DMS53 treated with DMSO at 0.1 percent for 48 hours (cell line): Measurements from ENCODE around the gene TCEAL4.
"Not testable (repeated sequence)": the region's sequence is repeated elsewhere in the genome, so short reads cannot be mapped to it uniquely, and the experiment has no call there.

Source experiments
- DNase-seq: peaks from one replicate; lab custom pipeline; 2025; ENCODE audit not compliant: unreplicated experiment; lab: John Stamatoyannopoulos, UW

TCEAL4 gene

GRCh38 chrX:103586659-103587058 lies 1.3 kb downstream of the TCEAL4 start:
- DNase-seq = no peak

- DNase-seq = not testable (repeated sequence)
Measured at GRCh38 chrX:103592295-103592694, 7.0 kb downstream of the TCEAL4 start.

DNA sequence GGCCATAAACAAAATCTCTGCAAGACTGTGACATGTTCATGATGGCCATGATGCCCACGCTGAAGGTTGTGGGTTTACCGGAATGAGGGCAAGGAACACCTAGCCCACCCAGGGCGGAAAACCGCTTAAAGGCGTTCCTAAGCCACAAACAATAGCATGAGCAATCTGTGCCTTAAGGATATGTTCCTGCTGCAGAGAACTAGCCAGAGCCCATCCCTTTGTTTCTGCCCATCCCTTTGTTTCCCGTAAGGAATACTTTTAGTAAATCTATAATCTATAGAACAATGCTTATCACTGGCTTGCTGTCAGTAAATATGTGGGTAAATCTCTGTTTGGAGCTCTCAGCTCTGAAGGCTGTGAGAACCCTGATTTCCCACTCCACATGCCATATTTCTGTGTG lies 9.9 kb downstream of the TCEAL4 start:
- DNase-seq = not testable (repeated sequence)

DNA sequence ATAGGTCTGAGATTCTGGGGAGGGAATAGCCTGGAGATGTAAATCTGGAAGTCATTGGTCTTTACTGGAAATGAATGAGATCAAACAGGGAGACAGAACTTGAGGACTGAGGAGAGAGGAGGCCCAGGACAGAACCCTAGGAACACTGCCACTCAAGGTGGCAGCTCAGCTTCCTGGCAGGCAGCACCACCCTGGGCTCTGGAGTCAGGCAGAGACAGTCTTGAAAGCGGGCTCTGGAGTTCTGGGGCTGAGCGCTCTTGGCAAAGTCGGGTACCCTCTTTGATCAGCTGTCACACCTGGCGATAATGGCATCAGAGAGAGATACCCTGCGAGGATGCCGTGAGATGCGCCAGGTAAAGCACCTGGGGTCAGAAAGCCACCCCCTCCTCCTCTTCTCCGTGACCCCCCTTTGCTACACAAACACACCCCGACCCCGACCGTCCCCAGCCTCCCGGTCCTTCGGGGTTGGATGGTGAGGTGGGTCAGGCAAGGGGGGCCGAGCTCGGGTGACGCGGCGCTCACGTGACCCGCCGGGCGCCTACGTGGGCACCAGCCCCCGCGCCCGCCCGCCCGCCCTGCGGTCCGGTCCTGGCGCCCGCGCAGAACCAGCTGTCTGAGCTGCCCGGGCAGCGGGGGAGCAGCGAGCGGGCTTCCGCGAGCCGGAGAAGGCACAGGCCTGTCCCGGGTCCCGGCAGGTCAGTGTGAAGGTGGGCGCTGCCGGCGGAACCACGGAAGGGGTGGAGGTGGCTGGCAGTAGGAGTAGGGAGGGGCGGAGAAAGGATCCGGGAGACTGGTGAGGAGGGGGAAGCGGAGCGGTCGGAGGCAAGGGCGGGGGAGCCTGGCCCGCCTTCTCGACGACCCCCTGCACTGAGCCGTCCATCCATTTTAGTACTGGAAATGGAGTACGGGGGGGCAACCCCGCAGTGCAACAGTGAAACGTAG lies 22.3 kb downstream of the TCEAL4 start, which contains the start of gene TCEAL3:
TCEAL3 (plus strand) TSS at position 600 of the 942 bp plus-strand sequence. CDS start 1,102 bp downstream, outside the sequence.
- peak; percentile 19 for DNase-seq

DNA sequence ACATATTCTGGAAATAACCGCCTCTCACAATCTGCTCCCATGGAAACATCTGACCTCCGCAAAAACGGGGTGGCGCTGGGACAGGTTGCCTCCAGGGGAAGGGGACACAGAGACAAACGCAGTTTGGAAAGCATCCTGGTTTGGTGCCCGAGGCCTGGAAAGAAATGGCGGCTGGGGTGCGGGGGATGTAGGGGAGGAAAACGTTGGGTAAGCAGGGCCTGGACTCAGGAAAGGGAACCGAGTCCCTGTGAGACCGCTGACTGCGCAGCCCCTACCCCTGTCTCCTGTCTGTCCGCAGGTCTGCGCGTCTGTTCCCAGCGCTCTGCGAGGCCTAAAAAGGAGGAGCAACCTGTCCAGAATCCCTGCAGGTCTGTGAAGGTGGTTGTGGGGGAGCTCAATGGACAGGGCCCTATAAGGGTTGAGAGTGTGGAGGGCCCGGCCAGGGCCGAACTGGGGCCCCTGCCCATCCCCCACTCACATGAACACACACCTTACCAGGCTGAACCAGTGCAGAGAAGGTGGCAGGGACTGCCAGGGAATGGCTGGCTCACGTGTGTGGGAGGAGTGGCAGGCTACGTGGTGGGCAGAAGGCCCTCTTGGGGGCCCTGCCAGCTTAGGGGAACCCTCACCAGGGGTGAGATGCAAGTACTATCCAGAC lies 23.1 kb downstream of the TCEAL4 start:
- no peak for DNase-seq

GRCh38 chrX:103610282-103610681 lies 25.0 kb downstream of the TCEAL4 start:
- DNase-seq = no peak

GRCh38 chrX:103613362-103613890 lies 28.1 kb downstream of the TCEAL4 start:
- DNase-seq = no peak

GRCh38 chrX:103614999-103615398 lies 29.7 kb downstream of the TCEAL4 start:
- no peak for DNase-seq

GRCh38 chrX:103615781-103616371 lies 30.6 kb downstream of the TCEAL4 start:
- no peak for DNase-seq

- no peak for DNase-seq
Measured at GRCh38 chrX:103616676-103617186, 31.4 kb downstream of the TCEAL4 start.

DNA sequence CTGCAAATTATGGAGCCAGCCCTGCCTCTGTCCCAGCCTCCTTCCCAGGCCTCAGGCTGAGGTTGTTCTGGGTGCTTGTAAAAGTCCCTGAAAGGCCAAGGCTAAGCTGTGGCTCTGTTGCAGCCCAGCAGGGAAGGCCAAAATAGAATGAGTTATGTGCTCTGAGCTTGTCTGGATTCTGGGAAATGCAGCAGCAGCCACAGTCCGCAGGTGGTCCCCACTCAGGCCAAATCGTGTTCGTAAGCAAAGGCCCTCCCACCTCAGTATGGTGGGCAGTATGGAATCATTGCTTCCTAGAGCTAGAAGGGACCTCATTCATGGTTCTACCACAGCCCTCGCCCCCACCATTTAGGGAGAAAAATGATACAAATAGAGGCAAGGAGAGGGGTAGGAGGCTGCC lies 38.8 kb downstream of the TCEAL4 start:
- no peak for DNase-seq

DNA sequence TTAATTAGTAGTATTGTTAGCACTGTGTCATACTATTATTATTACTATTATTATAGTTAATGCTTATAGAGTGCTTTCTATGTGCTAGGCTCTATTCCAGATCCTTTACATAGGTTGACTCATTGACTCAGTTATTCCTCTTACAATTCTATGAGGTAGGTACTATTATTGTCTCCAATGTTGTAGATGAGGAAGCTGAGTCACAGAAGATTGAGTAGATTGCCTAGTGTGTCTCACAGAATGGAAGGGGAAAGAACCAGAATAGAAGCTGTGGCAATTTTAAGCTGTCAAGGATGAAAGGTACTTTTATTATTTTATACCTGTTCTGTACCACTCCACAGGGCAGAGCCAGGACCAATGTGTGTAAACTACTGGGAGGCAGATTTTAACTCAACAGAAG lies 41.5 kb downstream of the TCEAL4 start:
- no peak for DNase-seq

DNA sequence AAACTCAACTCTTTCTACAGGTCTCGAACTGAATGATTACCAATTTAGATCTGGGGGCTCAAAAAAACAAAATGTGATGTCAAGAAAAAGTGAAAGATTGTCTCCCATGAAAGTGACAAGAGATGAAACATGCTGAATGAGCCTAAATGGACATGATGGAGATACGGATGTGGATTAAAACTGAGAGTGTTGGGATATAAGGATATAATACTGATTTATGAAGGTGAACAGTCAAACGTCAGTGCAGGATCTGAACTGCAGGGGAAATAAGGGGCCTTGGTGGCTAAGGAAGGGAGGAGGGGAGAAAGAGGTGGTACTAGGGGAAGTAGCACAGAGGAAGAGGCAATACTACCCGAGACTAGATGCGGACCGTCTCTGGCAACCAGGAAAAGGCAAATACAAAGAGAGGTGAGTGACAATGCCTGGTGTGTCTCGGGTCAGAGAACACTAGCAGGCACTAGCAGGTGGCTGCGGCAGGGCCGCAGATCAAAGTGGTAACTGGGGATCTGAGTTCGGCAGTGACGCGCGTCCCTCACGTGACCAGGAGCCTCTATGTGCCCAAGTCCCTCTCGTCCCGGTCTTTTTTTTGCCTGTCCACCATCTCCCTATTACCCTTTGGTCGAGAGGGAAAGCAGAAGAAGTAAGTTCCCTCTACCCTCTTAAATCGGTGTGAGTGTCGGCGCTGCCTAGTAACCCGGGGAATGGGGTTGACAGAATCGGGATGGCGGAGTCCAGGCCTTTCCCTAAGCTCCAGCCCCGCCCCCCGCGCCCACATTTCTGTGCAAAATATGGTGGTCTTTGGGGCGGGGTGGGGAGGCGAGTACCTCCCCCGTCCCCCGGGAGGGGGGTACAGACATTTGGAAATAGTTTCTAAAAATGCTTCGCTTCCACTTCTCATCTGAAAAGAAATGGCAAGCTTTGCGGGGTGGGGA lies 43.3 kb downstream of the TCEAL4 start, which contains the start of gene TCEAL1:
TCEAL1 (plus strand) TSS at position 590 of the 932 bp plus-strand sequence. CDS start 942 bp downstream, outside the sequence.
- peak; percentile 71 for DNase-seq

DNA sequence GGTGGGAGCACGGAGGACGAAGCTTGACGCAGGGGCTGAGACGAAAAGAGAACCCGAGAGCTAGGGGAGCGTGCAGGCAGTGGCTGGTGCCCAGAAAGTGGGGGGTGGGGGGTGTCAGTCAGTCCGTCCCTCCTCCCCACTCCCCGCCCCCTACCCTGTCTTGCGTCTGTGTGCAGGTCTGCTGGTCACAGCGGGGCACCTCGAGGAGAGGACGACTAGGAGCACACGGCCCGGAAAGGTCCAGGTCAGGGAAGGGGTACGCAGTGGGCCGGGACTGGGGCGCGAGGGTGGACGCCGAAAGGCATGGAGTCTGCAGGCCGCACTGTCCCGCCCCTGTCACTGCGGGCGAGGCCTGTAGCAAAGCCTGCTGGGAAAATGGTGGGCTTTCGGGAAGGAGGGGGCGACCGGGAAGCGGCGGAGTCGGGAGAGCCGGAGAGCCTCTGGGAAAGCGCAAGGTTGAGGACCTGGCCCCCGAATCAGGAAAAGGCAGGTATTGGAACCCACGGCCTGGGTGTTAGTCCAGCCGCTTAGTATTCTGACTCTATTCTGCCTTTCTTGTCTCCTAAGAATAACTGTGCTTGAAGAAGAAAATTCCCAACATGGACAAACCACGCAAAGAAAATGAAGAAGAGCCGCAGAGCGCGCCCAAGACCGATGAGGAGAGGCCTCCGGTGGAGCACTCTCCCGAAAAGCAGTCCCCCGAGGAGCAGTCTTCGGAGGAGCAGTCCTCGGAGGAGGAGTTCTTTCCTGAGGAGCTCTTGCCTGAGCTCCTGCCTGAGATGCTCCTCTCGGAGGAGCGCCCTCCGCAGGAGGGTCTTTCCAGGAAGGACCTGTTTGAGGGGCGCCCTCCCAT lies 44.2 kb downstream of the TCEAL4 start:
- DNase-seq = peak; percentile 17

- DNase-seq = no peak
Measured at GRCh38 chrX:103630171-103630511, 44.8 kb downstream of the TCEAL4 start.

DNA sequence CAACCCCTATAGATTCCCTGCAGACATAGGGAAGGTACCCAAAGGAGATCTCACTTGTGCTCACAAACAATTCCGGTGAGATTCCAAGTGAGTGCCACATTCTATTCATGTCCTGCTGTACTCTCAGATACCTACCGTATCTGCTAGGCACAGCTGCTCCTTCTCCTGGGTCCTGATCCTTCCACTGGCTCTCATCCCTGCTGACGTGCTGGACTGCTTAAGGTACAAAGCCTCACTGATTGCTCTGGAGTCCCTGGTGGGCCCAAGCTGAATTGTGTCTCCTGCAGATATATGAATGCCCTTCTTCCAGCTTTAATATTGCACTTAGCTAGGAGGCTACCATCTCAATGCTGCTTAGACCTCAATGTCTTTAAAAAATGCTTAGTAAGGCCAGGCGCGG lies 45.8 kb downstream of the TCEAL4 start:
- DNase-seq = no peak

DNA sequence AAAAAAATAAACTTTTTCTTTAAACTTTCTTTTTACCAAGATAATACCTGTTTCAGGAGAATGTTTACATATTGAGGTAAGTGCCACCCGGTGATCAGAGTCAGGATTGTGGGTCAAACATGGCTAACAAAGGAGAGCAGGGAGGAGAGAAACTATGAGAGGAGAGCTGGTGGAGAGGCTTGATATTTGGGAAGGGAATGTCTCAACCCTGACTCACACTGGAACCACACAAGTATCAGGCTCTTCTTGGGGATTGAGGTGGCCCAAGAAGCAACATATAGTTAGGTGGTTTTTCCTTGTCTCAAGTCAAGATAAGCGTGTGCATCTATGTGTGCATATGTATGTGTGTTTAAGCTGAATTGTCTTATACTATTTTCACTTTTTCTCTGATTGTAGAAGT lies 50.1 kb downstream of the TCEAL4 start:
- no peak for DNase-seq
